ENCODE results near the gene VWF. TPM values are rescaled to one million over a fixed set of nuclear protein-coding genes. Genes with fewer than 3 reads are reported as not detected.

VWF gene
- total RNA-seq, 2 experiments from 2014 or later, result 0.02 TPM; not detected in 1

DNA sequence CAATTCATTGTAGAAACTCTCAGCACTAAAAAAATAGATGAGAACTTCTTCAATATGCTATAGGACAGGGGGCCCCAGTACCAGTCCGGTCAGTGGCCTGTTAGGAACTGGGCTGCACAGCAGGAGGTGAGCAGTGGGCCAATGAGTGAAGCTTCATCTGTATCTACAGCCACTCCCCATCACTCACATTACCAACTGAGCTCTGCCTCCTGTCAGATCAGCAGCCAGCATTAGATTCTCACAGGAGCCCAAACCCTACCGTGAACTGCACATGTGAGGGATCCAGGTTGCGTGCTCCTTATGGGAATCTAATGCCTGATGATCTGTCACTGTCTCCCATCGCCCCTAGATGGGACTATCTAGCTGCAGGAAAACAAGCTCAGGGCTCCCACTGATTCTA is 163.7 kb downstream of the VWF start:
- Mint-ChIP-seq H3K4me1 (peaks cover 1% of the 10 kb centered on the region), H3K9me3 (ENCODE audit: low read depth) (no peaks in the 10 kb centered on the region), H3K27ac (no peak overlapping the region), H3K27me3 (peaks cover 18% of the 10 kb centered on the region), H3K36me3 (no peaks in the 10 kb centered on the region), H3K4me3 (no peak overlapping the region)
- CTCF ChIA-PET, result no interaction called here
- ATAC-seq (no peak), DNase-seq (no peak)

DNA sequence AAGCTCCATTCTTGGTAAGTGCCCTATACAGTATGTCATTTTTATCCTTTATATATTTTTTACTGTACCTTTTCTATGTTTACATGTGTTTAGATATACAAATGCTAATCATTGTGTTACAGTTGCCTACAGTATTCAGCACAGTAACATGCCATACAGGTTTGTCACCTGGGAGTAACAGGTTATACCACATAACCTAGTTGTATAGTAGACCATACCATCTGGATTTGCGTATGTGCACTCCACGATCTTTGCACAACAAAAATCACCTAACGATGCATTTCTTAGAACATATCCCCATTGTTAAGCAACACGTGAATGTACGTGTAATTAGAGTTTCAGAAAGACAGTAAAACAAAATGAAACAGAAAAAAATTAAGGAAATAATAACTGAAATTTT is 167.5 kb downstream of the VWF start:
- CTCF ChIA-PET, result interaction anchor here (0.6 kb wide), 1 partner anchor 9 kb away, joined by 4 read pairs; no protein-coding TSS in a partner anchor
- DNase-seq (no peak), ATAC-seq (no peak)
- H3K27ac Mint-ChIP-seq, result no peak overlapping the region
- peaks cover 24% of the 10 kb centered on the region for H3K27me3 Mint-ChIP-seq
- no peak overlapping the region for H3K4me3 Mint-ChIP-seq
- no peaks in the 10 kb centered on the region for H3K4me1 Mint-ChIP-seq
- no peaks in the 10 kb centered on the region for H3K9me3 Mint-ChIP-seq (ENCODE audit: low read depth)
- H3K36me3 Mint-ChIP-seq, result no peaks in the 10 kb centered on the region

DNA sequence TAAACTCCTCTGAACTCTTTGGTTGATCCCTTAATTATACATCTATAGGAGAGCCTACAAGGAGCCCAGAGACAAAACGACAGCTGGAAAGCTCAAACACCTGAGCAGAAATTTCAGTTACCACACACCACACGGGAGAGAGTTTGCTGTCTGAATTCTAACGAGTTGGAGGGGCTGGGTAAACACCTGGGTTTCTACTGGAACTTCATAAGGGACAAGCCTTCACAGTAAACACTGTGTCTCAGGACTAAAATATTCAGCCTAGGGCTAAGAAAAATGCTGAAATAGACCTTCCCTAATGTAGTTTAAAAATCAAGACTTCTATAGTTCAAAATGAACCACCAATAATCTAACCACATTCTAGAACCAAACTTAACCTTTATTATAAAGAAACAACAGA is 169.8 kb downstream of the VWF start:
- no peaks in the 10 kb centered on the region for H3K9me3 Mint-ChIP-seq (ENCODE audit: low read depth)
- H3K27me3 Mint-ChIP-seq, result peaks cover 32% of the 10 kb centered on the region

DNA sequence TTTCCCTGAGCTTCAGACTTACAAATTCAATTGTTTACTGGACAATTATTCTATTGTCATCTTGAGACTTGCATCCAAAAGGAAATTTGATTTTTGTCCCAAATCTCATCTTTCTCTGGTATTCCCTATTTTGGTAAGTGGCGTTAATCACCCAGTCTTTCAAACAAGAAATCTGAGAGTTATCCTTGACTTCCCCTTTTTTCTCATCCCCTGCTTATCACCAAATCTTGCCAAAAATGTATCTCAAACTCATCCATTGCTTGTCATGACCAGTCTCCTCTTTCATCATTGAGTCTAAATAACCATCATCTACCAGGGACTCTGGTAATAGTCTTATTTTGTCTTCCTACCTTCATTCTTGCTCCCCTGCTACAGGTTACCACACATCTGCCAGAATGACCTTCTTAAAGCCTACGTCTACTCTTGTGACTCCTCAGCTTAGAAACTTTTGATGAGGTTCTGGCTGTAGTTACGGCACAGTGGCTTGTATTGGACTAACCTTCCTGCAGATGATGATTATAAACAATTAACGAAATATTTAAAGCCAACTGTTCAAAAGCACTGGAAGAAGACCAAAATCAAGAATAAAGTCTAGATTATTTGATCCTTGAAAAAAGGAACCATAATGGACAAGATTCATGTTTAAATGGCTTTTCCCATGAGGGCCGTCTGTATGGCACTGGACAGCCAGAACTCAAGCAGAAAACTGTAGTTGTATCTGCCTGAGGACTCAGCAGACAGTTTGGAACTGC is 170.5 kb downstream of the VWF start:
- H3K27ac Mint-ChIP-seq, result no peak overlapping the region
- H3K27me3 Mint-ChIP-seq, result peaks cover 37% of the 10 kb centered on the region
- no peaks in the 10 kb centered on the region for H3K9me3 Mint-ChIP-seq (ENCODE audit: low read depth)
- no peaks in the 10 kb centered on the region for H3K4me1 Mint-ChIP-seq
- H3K36me3 Mint-ChIP-seq, result no peaks in the 10 kb centered on the region
- no peak for ATAC-seq
- H3K4me3 Mint-ChIP-seq, result no peak overlapping the region
- DNase-seq, result no peak
- CTCF ChIA-PET, result no interaction called here

More for the DNA sequence above, 169.8 kb downstream of the VWF start:
- Mint-ChIP-seq H3K4me1 (no peaks in the 10 kb centered on the region), H3K4me3 (no peak overlapping the region), H3K36me3 (no peaks in the 10 kb centered on the region), H3K27ac (no peak overlapping the region)
- CTCF ChIA-PET, result no interaction called here
- DNase-seq, result no peak
- ATAC-seq, result no peak

- Mint-ChIP-seq H3K36me3 (no peaks in the 10 kb centered on the region), H3K27me3 (peaks cover 48% of the 10 kb centered on the region)
Measured at GRCh38 chr12:5952031-5952430, 172.4 kb downstream of the VWF start.

GRCh38 chr12:5948696-5949095 is 175.8 kb downstream of the VWF start:
- no peak for DNase-seq
- Mint-ChIP-seq H3K36me3 (no peaks in the 10 kb centered on the region), H3K4me3 (no peak overlapping the region), H3K27me3 (peaks cover 64% of the 10 kb centered on the region), H3K27ac (no peak overlapping the region), H3K9me3 (ENCODE audit: low read depth) (no peaks in the 10 kb centered on the region), H3K4me1 (peaks cover 2% of the 10 kb centered on the region)
- ATAC-seq, result no peak
- CTCF ChIA-PET, result no interaction called here

More at GRCh38 chr12:5952031-5952430, 172.4 kb downstream of the VWF start:
- Mint-ChIP-seq H3K9me3 (ENCODE audit: low read depth) (no peaks in the 10 kb centered on the region), H3K27ac (no peak overlapping the region), H3K4me1 (no peaks in the 10 kb centered on the region), H3K4me3 (no peak overlapping the region)
- DNase-seq (no peak), ATAC-seq (no peak)
- CTCF ChIA-PET, result interaction anchor here (0.8 kb wide), 1 partner anchor 36 kb away, joined by 3 read pairs; no protein-coding TSS in a partner anchor

DNA sequence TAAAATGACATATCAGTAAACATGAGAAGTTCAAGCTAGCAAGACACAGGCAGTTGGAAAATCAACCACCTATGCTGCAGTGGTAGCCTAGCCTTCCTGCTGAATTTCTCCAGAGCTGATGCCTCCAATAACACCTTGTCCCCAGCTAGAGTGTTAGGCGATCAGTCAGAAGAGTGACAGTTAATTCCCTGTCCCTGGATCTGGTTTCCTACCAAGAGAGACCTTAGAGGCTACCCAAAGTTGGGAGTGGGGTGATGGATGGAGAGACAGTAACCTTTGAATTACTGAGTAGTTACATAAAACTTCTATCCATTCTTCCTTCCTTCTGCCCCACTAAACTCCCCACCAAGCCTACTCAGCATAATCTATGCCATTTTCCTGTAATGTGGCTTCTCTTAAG is 177.5 kb downstream of the VWF start:
- DNase-seq (no peak), ATAC-seq (no peak)
- Mint-ChIP-seq H3K36me3 (no peaks in the 10 kb centered on the region), H3K4me3 (no peak overlapping the region), H3K9me3 (ENCODE audit: low read depth) (no peaks in the 10 kb centered on the region), H3K27me3 (peaks cover 79% of the 10 kb centered on the region), H3K4me1 (peaks cover 2% of the 10 kb centered on the region), H3K27ac (no peak overlapping the region)
- CTCF ChIA-PET, result no interaction called here

DNA sequence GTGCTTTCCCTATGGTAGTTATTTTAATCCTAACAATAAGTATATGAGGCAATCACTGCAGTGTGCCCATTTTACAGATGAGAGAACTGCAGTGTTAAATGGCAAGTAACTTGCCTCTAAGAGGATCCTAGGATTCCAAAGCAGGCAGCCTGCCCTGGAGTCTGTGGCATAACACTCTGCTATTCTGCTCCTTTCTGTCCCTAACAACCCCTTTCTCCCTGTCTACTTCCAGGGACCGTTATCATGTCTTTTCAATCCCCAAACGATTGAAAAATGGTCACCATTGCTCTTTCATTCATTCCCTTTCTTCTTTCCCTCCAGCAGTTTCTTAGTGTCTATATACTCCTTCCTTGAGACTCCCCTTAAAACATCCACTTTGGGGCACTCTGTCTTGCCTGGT is 178.1 kb downstream of the VWF start:
- no peaks in the 10 kb centered on the region for H3K36me3 Mint-ChIP-seq
- no peak for ATAC-seq

GRCh38 chr12:5945071-5946008 is 179.1 kb downstream of the VWF start, which contains the start of gene ANO2:
ANO2 (minus strand) TSS chr12:5945259; CDS start chr12:5945217, 42 bp downstream.
- peaks cover 2% of the 10 kb centered on the region for H3K4me1 Mint-ChIP-seq
- H3K36me3 Mint-ChIP-seq, result no peaks in the 10 kb centered on the region
- no peak for DNase-seq
- H3K9me3 Mint-ChIP-seq (ENCODE audit: low read depth), result no peaks in the 10 kb centered on the region
- H3K4me3 Mint-ChIP-seq, result no peak within 1 kb of the TSS
- H3K27ac Mint-ChIP-seq, result no peak within 1 kb of the TSS
- H3K27me3 Mint-ChIP-seq, result peaks cover 78% of the 10 kb centered on the region
- CTCF ChIA-PET, result no interaction called here
- ATAC-seq, result no peak

More for the DNA sequence above, 178.1 kb downstream of the VWF start:
- CTCF ChIA-PET, result no interaction called here
- no peak for DNase-seq
- Mint-ChIP-seq H3K27ac (no peak overlapping the region), H3K27me3 (peaks cover 77% of the 10 kb centered on the region), H3K4me3 (no peak overlapping the region), H3K4me1 (peaks cover 2% of the 10 kb centered on the region), H3K9me3 (ENCODE audit: low read depth) (no peaks in the 10 kb centered on the region)

- Mint-ChIP-seq H3K4me1 (peaks cover 2% of the 10 kb centered on the region), H3K36me3 (no peaks in the 10 kb centered on the region), H3K27me3 (peaks cover 75% of the 10 kb centered on the region), H3K9me3 (ENCODE audit: low read depth) (no peaks in the 10 kb centered on the region), H3K27ac (no peak overlapping the region), H3K4me3 (no peak overlapping the region)
- DNase-seq (no peak), ATAC-seq (no peak)
- CTCF ChIA-PET, result no interaction called here
Measured at GRCh38 chr12:5944688-5945070, 179.8 kb downstream of the VWF start.

DNA sequence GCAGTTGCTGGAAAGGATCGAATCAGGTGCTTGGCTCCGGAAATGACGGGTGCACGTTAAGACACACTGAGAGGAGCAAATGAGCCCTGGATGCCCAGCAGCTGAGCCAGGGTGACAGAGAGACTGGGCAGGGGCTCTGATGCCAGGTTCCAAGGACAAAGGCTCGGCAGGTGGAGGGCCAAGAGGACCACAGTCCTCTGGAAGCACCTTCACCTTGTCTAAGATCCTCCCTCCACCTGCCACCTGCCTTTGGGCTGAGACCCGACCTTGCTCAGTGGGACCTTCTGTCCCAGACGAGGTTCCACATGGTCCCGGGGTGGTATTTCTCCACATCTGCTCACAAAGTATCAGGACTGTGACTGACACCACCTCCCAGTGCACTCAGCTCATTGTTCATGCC is 180.4 kb downstream of the VWF start:
- H3K27me3 Mint-ChIP-seq, result peaks cover 70% of the 10 kb centered on the region
- no peak overlapping the region for H3K27ac Mint-ChIP-seq
- ATAC-seq (no peak), DNase-seq (no peak)
- CTCF ChIA-PET, result no interaction called here
- H3K4me3 Mint-ChIP-seq, result no peak overlapping the region
- H3K4me1 Mint-ChIP-seq, result peaks cover 2% of the 10 kb centered on the region
- H3K36me3 Mint-ChIP-seq, result no peaks in the 10 kb centered on the region
- no peaks in the 10 kb centered on the region for H3K9me3 Mint-ChIP-seq (ENCODE audit: low read depth)

- CTCF ChIA-PET, result no interaction called here
- ATAC-seq, result no peak
- Mint-ChIP-seq H3K4me3 (no peak overlapping the region), H3K9me3 (ENCODE audit: low read depth) (no peaks in the 10 kb centered on the region), H3K36me3 (no peaks in the 10 kb centered on the region), H3K27me3 (peaks cover 60% of the 10 kb centered on the region), H3K27ac (no peak overlapping the region), H3K4me1 (peaks cover 2% of the 10 kb centered on the region)
- DNase-seq, result no peak
Measured at GRCh38 chr12:5941907-5942306, 182.6 kb downstream of the VWF start.

DNA sequence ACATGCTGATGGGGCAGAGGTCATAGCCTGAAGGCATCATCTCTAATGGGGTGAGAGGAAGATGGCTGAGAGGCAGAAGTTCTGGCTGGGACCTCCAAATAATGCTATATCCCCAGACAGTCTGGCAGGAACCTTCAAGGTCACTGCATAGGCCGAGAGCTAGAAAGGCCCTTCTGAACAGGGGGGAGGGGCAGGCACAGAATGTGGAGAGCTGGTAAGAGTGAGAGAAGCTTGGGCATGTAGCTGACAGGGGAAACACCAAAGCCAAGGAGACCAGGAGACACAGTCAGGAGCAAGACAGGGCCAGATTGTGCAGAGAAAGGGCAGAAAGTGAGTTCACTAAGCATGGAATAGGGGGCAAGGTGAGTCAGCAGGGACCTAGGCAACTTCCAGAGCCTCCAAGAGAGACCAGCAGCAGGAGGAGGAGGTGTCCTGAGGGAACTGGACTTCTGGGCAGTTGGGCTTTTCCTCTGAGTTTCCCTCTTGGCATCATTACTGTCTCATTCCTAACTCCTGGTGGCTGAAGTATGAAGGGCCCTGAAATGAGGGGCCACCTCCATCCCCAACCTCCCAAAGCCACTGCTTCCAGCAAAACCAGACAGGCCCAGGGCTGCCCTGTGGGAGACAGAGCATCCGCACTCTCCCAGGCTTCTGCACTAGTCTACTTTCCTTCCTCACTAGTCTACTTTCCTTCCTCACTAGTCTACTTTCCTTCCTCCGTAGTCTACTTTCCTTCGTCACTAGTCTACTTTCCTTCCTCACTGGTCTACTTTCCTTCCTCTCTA is 196.5 kb downstream of the VWF start:
- Mint-ChIP-seq H3K27me3 (no peaks in the 10 kb centered on the region), H3K4me3 (no peak overlapping the region), H3K36me3 (no peaks in the 10 kb centered on the region), H3K9me3 (ENCODE audit: low read depth) (peaks cover 6% of the 10 kb centered on the region), H3K4me1 (no peaks in the 10 kb centered on the region), H3K27ac (no peak overlapping the region)
- CTCF ChIA-PET, result no interaction called here
- no peak for ATAC-seq
- DNase-seq, result no peak

All from activated CD8-positive, alpha-beta memory T cell treated with anti-CD3 and anti-CD28 coated beads, Interleukin-2, amount 10 ng/mL, durations not matched to agents 7 days and 5 days (primary cell).